Stomach (tissue), 4 donors: ENCODE data around the gene SLC6A11.

Source experiments
- CTCF ChIP-seq, 7 experiments: fragments of 450-650 bp in 4 of 7; fragments of 200-600 bp in 3 of 7; sonication (generic) in 3 of 7; IDR thresholded peaks; one replicate each; pipeline ENCODE4 v1.5.1; 2016 to 2019; ENCODE audit warnings: antibody characterized with exemption in 7 of 7, control low read depth in 2 of 7, mild to moderate bottlenecking in 1 of 7
- EP300 ChIP-seq: sonication (generic); formaldehyde crosslinking; IDR thresholded peaks from one replicate; pipeline ENCODE4 v1.6.1; 2017; ENCODE audit warnings: antibody characterized with exemption

DNA sequence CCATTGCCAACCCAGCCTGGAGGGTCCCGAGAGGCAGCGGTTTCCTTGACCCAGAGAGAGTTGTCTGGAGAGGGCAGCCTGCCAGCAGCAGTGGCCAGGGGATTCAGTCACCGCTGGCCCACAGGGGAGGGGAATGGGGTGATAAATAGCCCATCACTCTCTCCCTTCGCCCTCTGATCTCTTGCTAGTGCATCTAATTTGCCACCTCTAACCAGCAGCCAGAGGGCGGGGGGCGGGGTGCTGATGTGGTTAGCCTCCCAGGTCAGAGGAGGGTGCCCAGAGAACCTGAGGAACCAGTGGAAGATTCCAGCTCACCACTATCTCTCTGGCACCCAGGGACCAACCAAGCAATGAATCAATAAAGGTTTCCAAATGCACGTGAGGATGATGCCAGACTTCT, 35.1 kb upstream of the SLC6A11 start:
- TF ChIP-seq EP300, result no peak
- no peak for TF ChIP-seq CTCF (IDR thresholded peaks at IDR 0.05)
